C4-2B (cell line): Measurements from ENCODE around the gene ISCA1.

Source experiments
- H3K27ac ChIP-seq: fragments of 450-650 bp; 2 replicates; pipeline ENCODE4 v1.5.1; 2017
- CTCF ChIP-seq: fragments of 450-650 bp; conservative IDR thresholded peaks from 2 replicates; pipeline ENCODE4 v1.5.1; 2017; ENCODE audit warnings: mild to moderate bottlenecking
- ZFX ChIP-seq: fragments of 450-650 bp; IDR thresholded peaks from 2 replicates; pipeline ENCODE4 v1.6.1; 2017

The ISCA1 gene

GRCh38 chr9:86285261-86285660, 2.9 kb upstream of the ISCA1 start:
- TF ChIP-seq CTCF (no peak), ZFX (no peak)
- no peak overlapping the region for H3K27ac ChIP-seq

GRCh38 chr9:86282979-86283535, 719 bp upstream of the ISCA1 start:
- TF ChIP-seq ZFX (no peak), CTCF (no peak)
- peak overlapping the region; percentile 96 for H3K27ac ChIP-seq

GRCh38 chr9:86281593-86282076, 703 bp downstream of the ISCA1 start:
- no peak for TF ChIP-seq CTCF
- TF ChIP-seq ZFX = no peak
- peak overlapping the region; percentile 96 for H3K27ac ChIP-seq

GRCh38 chr9:86280580-86280979, 1.8 kb downstream of the ISCA1 start:
- no peak overlapping the region for H3K27ac ChIP-seq

GRCh38 chr9:86279839-86280238, 2.5 kb downstream of the ISCA1 start:
- no peak overlapping the region for H3K27ac ChIP-seq
- TF ChIP-seq ZFX (no peak), CTCF (no peak)

More at GRCh38 chr9:86280580-86280979, 1.8 kb downstream of the ISCA1 start:
- TF ChIP-seq ZFX (no peak), CTCF (no peak)

GRCh38 chr9:86277072-86277471, 5.3 kb downstream of the ISCA1 start:
- TF ChIP-seq ZFX (no peak), CTCF (no peak)
- H3K27ac ChIP-seq = no peak overlapping the region

GRCh38 chr9:86275962-86276361, 6.4 kb downstream of the ISCA1 start:
- TF ChIP-seq ZFX (no peak), CTCF (peak; percentile 27)
- H3K27ac ChIP-seq = no peak overlapping the region
